Thyroid gland (tissue), 4 donors: ENCODE measurements around the gene NFKBIA. TPM values are rescaled to one million over a fixed set of nuclear protein-coding genes. Genes with fewer than 3 reads are reported as not detected.

Source experiments
- DNase-seq, 2 donors: peaks; one replicate each; pipeline ENCODE4 v3.0.0-alpha.2; 2019
- H3K27ac ChIP-seq, 3 donors: fragments of 200-600 bp; sonication (generic); 1 replicate in 2 of 3; 2 replicates in 1 of 3; pipeline ENCODE4 v1.5.1; 2016 to 2019; ENCODE audit warnings: mild to moderate bottlenecking in 1 of 3, moderate library complexity in 1 of 3
- H3K27me3 ChIP-seq: fragments of 200-600 bp; sonication (generic); one replicate; pipeline ENCODE4 v1.5.1; 2019
- H3K36me3 ChIP-seq, 2 donors: fragments of 200-600 bp; sonication (generic); one replicate each; pipeline ENCODE4 v1.5.1; 2016 to 2019
- H3K4me1 ChIP-seq, 2 donors: fragments of 200-600 bp; sonication (generic); one replicate each; pipeline ENCODE4 v1.5.1; 2017 to 2019
- H3K4me3 ChIP-seq, 3 donors: fragments of 200-600 bp; sonication (generic); replicated peaks in 1 of 3; 1 replicate in 2 of 3; 2 replicates in 1 of 3; pipeline ENCODE4 v1.5.1; 2016; ENCODE audit warnings: mild to moderate bottlenecking in 1 of 3
- H3K9me3 ChIP-seq: fragments of 200-600 bp; sonication (generic); one replicate; pipeline ENCODE4 v1.5.1; 2017
- CTCF ChIP-seq, 6 experiments: fragments of 200-600 bp in 3 of 6; fragments of 450-650 bp in 3 of 6; sonication (generic) in 3 of 6; IDR thresholded peaks; one replicate each; pipeline ENCODE4 v1.5.1; 2016 to 2019; ENCODE audit warnings: antibody characterized with exemption in 6 of 6, mild to moderate bottlenecking in 2 of 6, inconsistent platforms in 1 of 6, moderate library complexity in 1 of 6
- POLR2A ChIP-seq, 2 donors: fragments of 450-650 bp; IDR thresholded peaks; one replicate each; pipeline ENCODE4 v1.6.1; 2017; ENCODE audit warnings: antibody characterized with exemption in 2 of 2, mild to moderate bottlenecking in 2 of 2, moderate library complexity in 1 of 2
- WGBS, 2 donors: methylation state at CpG; one replicate each; pipeline ENCODE4 v1.1.5; 2017; 5-methylcytosine and 5-hydroxymethylcytosine counted together
- intact Hi-C: fragments of 100-400 bp; cut with DNase I; formaldehyde crosslinking; loops from one replicate; pipeline ENCODE4 v1.15.1; 2023
- total RNA-seq, 4 donors: library from RNA; depleted of rRNA; stranded (reverse); fragments of >200 nt; gene quantifications; one replicate each; pipeline ENCODE4 v1.2.3, GENCODE V29; 2016

Gene NFKBIA
- total RNA-seq, 4 donors from 2014 or later: 200 to 434 (median 356) TPM

GRCh38 chr14:35410858-35411257 is 6.3 kb upstream of the NFKBIA start:
- TF ChIP-seq CTCF (IDR thresholded peaks at IDR 0.05) (no peak), POLR2A (IDR thresholded peaks at IDR 0.05) (no peak)
- intact Hi-C loops: loop anchor here (5.0 to 10.0 kb wide), 2 partner anchors 199 to 536 kb away; partner anchors contain the start of gene BAZ1A
- no peaks in the 10 kb centered on the region for H3K36me3 ChIP-seq
- WGBS, 2 donors: 86 to 88% methylated on average over 6 of the region's 6 CpGs
- no peak for DNase-seq
- H3K9me3 ChIP-seq: no peaks in the 10 kb centered on the region
- H3K4me1 ChIP-seq: peaks cover 2 to 9% of the 10 kb centered on the region in 2 donors
- no peaks in the 10 kb centered on the region for H3K27me3 ChIP-seq
- no peak overlapping the region for H3K4me3 ChIP-seq
- no peak overlapping the region for H3K27ac ChIP-seq

- WGBS, 2 donors: 96 to 100% methylated on average over 1 of the region's 1 CpG
- Histone ChIP-seq H3K27me3 (no peaks in the 10 kb centered on the region), H3K27ac (no peak overlapping the region), H3K4me3 (no peak overlapping the region), H3K9me3 (no peaks in the 10 kb centered on the region), H3K36me3 (no peaks in the 10 kb centered on the region), H3K4me1 (peaks cover 10 to 15% of the 10 kb centered on the region in 2 donors)
- intact Hi-C loops: loop anchor here (5.0 kb wide), 1 partner anchor 117 kb away; the partner anchor contains the start of gene PSMA6
- TF ChIP-seq POLR2A (IDR thresholded peaks at IDR 0.05): no peak
- TF ChIP-seq CTCF (IDR thresholded peaks at IDR 0.05): no peak
- no peak for DNase-seq
Measured at GRCh38 chr14:35409595-35409994, 5.0 kb upstream of the NFKBIA start.

- peaks cover 6% of the 10 kb centered on the region in 2 donors for H3K36me3 ChIP-seq
- TF ChIP-seq POLR2A (IDR thresholded peaks at IDR 0.05) (no peak), CTCF (IDR thresholded peaks at IDR 0.05) (no peak)
- no peak for DNase-seq
- WGBS, 2 donors: 86 to 89% methylated on average over 8 of the region's 8 CpGs
- peaks cover 11 to 16% of the 10 kb centered on the region in 2 donors for H3K4me1 ChIP-seq
- H3K27me3 ChIP-seq: no peaks in the 10 kb centered on the region
- intact Hi-C loops: loop anchor here (5.0 kb wide), 1 partner anchor 116 kb away; the partner anchor contains the start of gene PSMA6
- no peak overlapping the region for H3K27ac ChIP-seq
- no peak overlapping the region for H3K4me3 ChIP-seq
- no peaks in the 10 kb centered on the region for H3K9me3 ChIP-seq
Measured at GRCh38 chr14:35408026-35408425, 3.5 kb upstream of the NFKBIA start.

GRCh38 chr14:35407306-35407630 is 2.7 kb upstream of the NFKBIA start:
- WGBS, 2 donors: 28 to 30% methylated on average over 1 of the region's 1 CpG
- Histone ChIP-seq H3K9me3 (no peaks in the 10 kb centered on the region), H3K4me1 (peaks cover 18 to 24% of the 10 kb centered on the region in 2 donors), H3K27ac (no peak overlapping the region), H3K36me3 (peaks cover 13 to 14% of the 10 kb centered on the region in 2 donors), H3K27me3 (no peaks in the 10 kb centered on the region), H3K4me3 (no peak overlapping the region)
- TF ChIP-seq POLR2A (IDR thresholded peaks at IDR 0.05) (no peak), CTCF (IDR thresholded peaks at IDR 0.05) (no peak)
- intact Hi-C loops: loop anchor here (5.0 kb wide), 1 partner anchor 115 kb away; the partner anchor contains the start of gene PSMA6
- no peak for DNase-seq

- H3K9me3 ChIP-seq: no peaks in the 10 kb centered on the region
- intact Hi-C loops: loop anchor here (5.0 kb wide), 1 partner anchor 114 kb away; the partner anchor contains the start of gene PSMA6
- no peak overlapping the region for H3K27ac ChIP-seq
- DNase-seq: peak in 1 of 2 donors; percentile 34
- no peaks in the 10 kb centered on the region for H3K27me3 ChIP-seq
- WGBS, 2 donors: 18 to 26% methylated on average over 5 of the region's 5 CpGs
- no peak overlapping the region for H3K4me3 ChIP-seq
- peaks cover 24 to 28% of the 10 kb centered on the region in 2 donors for H3K4me1 ChIP-seq
- TF ChIP-seq POLR2A (IDR thresholded peaks at IDR 0.05) (no peak), CTCF (IDR thresholded peaks at IDR 0.05) (peak; percentile 64 to 90 (median 86))
- H3K36me3 ChIP-seq: peaks cover 19% of the 10 kb centered on the region in 2 donors
Measured at GRCh38 chr14:35406506-35407305, 2.2 kb upstream of the NFKBIA start.
